HepG2 (cell line): ENCODE measurements around the gene PTEN. TPM values are rescaled to one million over a fixed set of nuclear protein-coding genes. Genes with fewer than 3 reads are reported as not detected.

Experiments used
- ARID2 ChIP-seq: sonication (generic); formaldehyde crosslinking; IDR thresholded peaks from 2 replicates; pipeline ENCODE4 v1.8.1; 2022; ENCODE audit warnings: mild to moderate bottlenecking, missing genetic modification reagents, borderline replicate concordance
- CEBPB ChIP-seq: IDR thresholded peaks from 2 replicates; pipeline ENCODE4 v1.6.1; 2011; ENCODE audit warnings: low read depth, low read length, improper control_type of control experiment, borderline replicate concordance
- GATA4 ChIP-seq: sonication (generic); IDR thresholded peaks from 2 replicates; pipeline ENCODE4 v1.6.1; 2016; ENCODE audit warnings: antibody characterized with exemption, low read depth, borderline replicate concordance
- HDAC1 ChIP-seq: sonication (generic); formaldehyde crosslinking; IDR thresholded peaks from 2 replicates; pipeline ENCODE4 v1.5.1; 2020; ENCODE audit warnings: mild to moderate bottlenecking, missing genetic modification reagents
- JUND ChIP-seq: sonication (generic); formaldehyde crosslinking; IDR thresholded peaks from 2 replicates; pipeline ENCODE4 v1.8.0; 2022; ENCODE audit warnings: mild to moderate bottlenecking, missing genetic modification reagents
- MAF1 ChIP-seq: sonication (generic); formaldehyde crosslinking; IDR thresholded peaks from 2 replicates; pipeline ENCODE4 v1.5.0; 2020; ENCODE audit warnings: missing genetic modification reagents, borderline replicate concordance
- PRDM4 ChIP-seq: sonication (generic); formaldehyde crosslinking; IDR thresholded peaks from 2 replicates; pipeline ENCODE4 v1.9.0; 2021; ENCODE audit warnings: missing genetic modification reagents, borderline replicate concordance
- SUZ12 ChIP-seq: fragments of 150-350 bp; IDR thresholded peaks from 2 replicates; pipeline ENCODE4 v1.6.1; 2014; ENCODE audit warnings: low read depth, low read length
- ZBTB1 ChIP-seq: sonication (generic); formaldehyde crosslinking; IDR thresholded peaks from 2 replicates; pipeline ENCODE4 v1.4.0; 2020; ENCODE audit warnings: missing genetic modification reagents, borderline replicate concordance
- ZBTB8A ChIP-seq: sonication (generic); formaldehyde crosslinking; IDR thresholded peaks from 2 replicates; pipeline ENCODE4 v1.4.0; 2020; ENCODE audit warnings: mild to moderate bottlenecking, low read depth, missing genetic modification reagents, borderline replicate concordance
- ZNF549 ChIP-seq: sonication (generic); formaldehyde crosslinking; IDR thresholded peaks from 2 replicates; pipeline ENCODE4 v1.5.0; 2020; ENCODE audit warnings: missing genetic modification reagents
- polyA plus RNA-seq, 8 experiments: library from polyadenylated mRNA; depleted of rRNA in 3 of 8; stranded (reverse) in 7 of 8; unstranded in 1 of 8; fragments of >200 nt; fragmentation: Illumina TruSeq in 4 of 8; extraction: Trizol in 4 of 8; gene quantifications; 2 replicates each; pipeline versions ENCODE4 v1.2.1 to v1.2.3, GENCODE V29; 2011 to 2016; ENCODE audit warnings: low read depth in 4 of 8, missing spikeins in 1 of 8, mixed read lengths in 1 of 8; ENCODE audit not compliant: insufficient read depth in 1 of 8
- total RNA-seq, 5 experiments: library from RNA; depleted of rRNA; stranded (reverse); fragments of >200 nt; fragmentation: Illumina TruSeq; extraction: Trizol; gene quantifications; 2 replicates each; pipeline ENCODE4 v1.2.3, GENCODE V29; 2016; ENCODE audit warnings: low read depth in 1 of 5
- TF ChIP-seq, protein P1 (sequence below): sonication (generic); formaldehyde crosslinking; IDR thresholded peaks from 2 replicates; pipeline ENCODE4 v1.4.0; 2020; ENCODE audit warnings: mild to moderate bottlenecking, missing genetic modification reagents, borderline replicate concordance
- TF ChIP-seq, protein P2 (sequence below), 2 experiments: IDR thresholded peaks; 2 replicates each; pipeline ENCODE4 v1.6.1; 2011 to 2012; ENCODE audit warnings: low read length in 2 of 2, borderline replicate concordance in 1 of 2, low read depth in 1 of 2, mild to moderate bottlenecking in 1 of 2, moderate library complexity in 1 of 2
- TF ChIP-seq, protein P3 (sequence below): sonication (generic); formaldehyde crosslinking; conservative IDR thresholded peaks from 2 replicates; pipeline ENCODE4 v1.8.0; 2022; ENCODE audit warnings: mild to moderate bottlenecking, moderate library complexity, missing genetic modification reagents
- TF ChIP-seq, protein P4 (sequence below): sonication (generic); formaldehyde crosslinking; IDR thresholded peaks from 2 replicates; pipeline ENCODE4 v1.4.0; 2020; ENCODE audit warnings: mild to moderate bottlenecking, low read depth, missing genetic modification reagents

PTEN gene
- total and polyA plus RNA-seq, 2 of the 13 experiments (the other 11 are each of a cell fraction or from before 2014, with no cell fraction given), result 30.3 to 61.3 TPM

GRCh38 chr10:87864496-87865059 is 1.2 kb downstream of the PTEN start (continued):
- TF ChIP-seq, protein P1, sequence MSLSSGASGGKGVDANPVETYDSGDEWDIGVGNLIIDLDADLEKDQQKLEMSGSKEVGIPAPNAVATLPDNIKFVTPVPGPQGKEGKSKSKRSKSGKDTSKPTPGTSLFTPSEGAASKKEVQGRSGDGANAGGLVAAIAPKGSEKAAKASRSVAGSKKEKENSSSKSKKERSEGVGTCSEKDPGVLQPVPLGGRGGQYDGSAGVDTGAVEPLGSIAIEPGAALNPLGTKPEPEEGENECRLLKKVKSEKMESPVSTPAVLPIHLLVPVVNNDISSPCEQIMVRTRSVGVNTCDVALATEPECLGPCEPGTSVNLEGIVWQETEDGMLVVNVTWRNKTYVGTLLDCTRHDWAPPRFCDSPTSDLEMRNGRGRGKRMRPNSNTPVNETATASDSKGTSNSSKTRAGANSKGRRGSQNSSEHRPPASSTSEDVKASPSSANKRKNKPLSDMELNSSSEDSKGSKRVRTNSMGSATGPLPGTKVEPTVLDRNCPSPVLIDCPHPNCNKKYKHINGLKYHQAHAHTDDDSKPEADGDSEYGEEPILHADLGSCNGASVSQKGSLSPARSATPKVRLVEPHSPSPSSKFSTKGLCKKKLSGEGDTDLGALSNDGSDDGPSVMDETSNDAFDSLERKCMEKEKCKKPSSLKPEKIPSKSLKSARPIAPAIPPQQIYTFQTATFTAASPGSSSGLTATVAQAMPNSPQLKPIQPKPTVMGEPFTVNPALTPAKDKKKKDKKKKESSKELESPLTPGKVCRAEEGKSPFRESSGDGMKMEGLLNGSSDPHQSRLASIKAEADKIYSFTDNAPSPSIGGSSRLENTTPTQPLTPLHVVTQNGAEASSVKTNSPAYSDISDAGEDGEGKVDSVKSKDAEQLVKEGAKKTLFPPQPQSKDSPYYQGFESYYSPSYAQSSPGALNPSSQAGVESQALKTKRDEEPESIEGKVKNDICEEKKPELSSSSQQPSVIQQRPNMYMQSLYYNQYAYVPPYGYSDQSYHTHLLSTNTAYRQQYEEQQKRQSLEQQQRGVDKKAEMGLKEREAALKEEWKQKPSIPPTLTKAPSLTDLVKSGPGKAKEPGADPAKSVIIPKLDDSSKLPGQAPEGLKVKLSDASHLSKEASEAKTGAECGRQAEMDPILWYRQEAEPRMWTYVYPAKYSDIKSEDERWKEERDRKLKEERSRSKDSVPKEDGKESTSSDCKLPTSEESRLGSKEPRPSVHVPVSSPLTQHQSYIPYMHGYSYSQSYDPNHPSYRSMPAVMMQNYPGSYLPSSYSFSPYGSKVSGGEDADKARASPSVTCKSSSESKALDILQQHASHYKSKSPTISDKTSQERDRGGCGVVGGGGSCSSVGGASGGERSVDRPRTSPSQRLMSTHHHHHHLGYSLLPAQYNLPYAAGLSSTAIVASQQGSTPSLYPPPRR (CRISPR knock-in tag), result no peak
- TF ChIP-seq SUZ12, result no peak
- TF ChIP-seq ZBTB8A (CRISPR knock-in tag), result no peak
- TF ChIP-seq ZBTB1, result no peak
- TF ChIP-seq ZNF549 (CRISPR knock-in tag), result no peak
- no peak for TF ChIP-seq GATA4
- TF ChIP-seq, protein P2, sequence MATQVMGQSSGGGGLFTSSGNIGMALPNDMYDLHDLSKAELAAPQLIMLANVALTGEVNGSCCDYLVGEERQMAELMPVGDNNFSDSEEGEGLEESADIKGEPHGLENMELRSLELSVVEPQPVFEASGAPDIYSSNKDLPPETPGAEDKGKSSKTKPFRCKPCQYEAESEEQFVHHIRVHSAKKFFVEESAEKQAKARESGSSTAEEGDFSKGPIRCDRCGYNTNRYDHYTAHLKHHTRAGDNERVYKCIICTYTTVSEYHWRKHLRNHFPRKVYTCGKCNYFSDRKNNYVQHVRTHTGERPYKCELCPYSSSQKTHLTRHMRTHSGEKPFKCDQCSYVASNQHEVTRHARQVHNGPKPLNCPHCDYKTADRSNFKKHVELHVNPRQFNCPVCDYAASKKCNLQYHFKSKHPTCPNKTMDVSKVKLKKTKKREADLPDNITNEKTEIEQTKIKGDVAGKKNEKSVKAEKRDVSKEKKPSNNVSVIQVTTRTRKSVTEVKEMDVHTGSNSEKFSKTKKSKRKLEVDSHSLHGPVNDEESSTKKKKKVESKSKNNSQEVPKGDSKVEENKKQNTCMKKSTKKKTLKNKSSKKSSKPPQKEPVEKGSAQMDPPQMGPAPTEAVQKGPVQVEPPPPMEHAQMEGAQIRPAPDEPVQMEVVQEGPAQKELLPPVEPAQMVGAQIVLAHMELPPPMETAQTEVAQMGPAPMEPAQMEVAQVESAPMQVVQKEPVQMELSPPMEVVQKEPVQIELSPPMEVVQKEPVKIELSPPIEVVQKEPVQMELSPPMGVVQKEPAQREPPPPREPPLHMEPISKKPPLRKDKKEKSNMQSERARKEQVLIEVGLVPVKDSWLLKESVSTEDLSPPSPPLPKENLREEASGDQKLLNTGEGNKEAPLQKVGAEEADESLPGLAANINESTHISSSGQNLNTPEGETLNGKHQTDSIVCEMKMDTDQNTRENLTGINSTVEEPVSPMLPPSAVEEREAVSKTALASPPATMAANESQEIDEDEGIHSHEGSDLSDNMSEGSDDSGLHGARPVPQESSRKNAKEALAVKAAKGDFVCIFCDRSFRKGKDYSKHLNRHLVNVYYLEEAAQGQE (IDR thresholded peaks at IDR 0.05; ENCODE audit: borderline replicate concordance in 1 of 2, low read depth in 1 of 2, low read length in 2 of 2), result no peak
- TF ChIP-seq, protein P3, sequence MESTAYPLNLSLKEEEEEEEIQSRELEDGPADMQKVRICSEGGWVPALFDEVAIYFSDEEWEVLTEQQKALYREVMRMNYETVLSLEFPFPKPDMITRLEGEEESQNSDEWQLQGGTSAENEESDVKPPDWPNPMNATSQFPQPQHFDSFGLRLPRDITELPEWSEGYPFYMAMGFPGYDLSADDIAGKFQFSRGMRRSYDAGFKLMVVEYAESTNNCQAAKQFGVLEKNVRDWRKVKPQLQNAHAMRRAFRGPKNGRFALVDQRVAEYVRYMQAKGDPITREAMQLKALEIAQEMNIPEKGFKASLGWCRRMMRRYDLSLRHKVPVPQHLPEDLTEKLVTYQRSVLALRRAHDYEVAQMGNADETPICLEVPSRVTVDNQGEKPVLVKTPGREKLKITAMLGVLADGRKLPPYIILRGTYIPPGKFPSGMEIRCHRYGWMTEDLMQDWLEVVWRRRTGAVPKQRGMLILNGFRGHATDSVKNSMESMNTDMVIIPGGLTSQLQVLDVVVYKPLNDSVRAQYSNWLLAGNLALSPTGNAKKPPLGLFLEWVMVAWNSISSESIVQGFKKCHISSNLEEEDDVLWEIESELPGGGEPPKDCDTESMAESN (CRISPR knock-in tag), result no peak
- TF ChIP-seq, protein P4, sequence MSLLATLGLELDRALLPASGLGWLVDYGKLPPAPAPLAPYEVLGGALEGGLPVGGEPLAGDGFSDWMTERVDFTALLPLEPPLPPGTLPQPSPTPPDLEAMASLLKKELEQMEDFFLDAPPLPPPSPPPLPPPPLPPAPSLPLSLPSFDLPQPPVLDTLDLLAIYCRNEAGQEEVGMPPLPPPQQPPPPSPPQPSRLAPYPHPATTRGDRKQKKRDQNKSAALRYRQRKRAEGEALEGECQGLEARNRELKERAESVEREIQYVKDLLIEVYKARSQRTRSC (CRISPR knock-in tag), result no peak
- no peak for TF ChIP-seq PRDM4
- TF ChIP-seq MAF1 (CRISPR knock-in tag), result no peak
- no peak for TF ChIP-seq ARID2
- TF ChIP-seq HDAC1, result 0 out of 2 replicates have a peak, but pooled peaks have one; percentile 28
- peak; percentile 17; the same call in 1 of the 2 replicates for TF ChIP-seq CEBPB
- TF ChIP-seq JUND (CRISPR knock-in tag), result no peak
